GM12874 (cell line): ENCODE measurements around the gene SLC7A8.

ENCODE experiments used
- CTCF ChIP-seq: IDR thresholded peaks from 2 replicates; pipeline ENCODE4 v1.5.1; 2011; ENCODE audit warnings: low read depth, mild to moderate bottlenecking, control low read depth, low read length, moderate library complexity; ENCODE audit not compliant: insufficient read depth

Gene SLC7A8

DNA sequence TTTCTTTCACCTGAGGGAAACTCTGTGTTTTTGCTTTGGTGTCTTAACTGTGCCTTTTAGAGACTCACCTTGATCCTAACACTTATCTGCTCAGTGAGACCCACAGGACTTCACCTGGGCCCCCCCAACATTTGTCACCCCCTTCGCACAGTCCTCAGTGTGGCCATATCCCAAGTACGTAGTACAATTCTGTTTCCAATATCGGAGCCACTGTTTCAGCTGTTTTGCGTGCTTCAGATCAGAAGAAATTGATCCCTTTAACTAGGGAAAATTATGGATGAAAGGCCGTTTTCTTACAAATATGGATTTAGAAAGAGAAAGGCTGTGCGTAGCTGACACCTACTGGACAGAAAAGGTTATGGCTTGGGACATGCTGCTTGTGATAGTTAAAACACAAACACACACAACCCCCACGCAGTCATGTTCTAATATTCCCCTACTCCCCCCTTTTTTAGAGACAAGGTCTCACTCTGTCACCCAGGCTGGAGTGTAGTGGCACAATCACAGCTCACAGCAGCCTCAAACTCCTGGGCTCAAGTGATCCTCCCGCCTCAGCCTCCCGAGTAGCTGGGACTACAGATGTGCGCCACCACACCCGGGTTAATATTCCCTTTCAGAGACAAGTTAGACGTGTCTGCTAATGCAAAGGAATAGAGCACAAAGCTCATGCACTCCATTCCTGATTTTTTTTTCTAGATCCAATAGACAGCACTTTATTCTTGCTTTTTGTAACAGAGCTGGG, 3.6 kb upstream of the SLC7A8 start:
- peak; percentile 62; the same call in 1 of the 2 replicates for TF ChIP-seq CTCF

DNA sequence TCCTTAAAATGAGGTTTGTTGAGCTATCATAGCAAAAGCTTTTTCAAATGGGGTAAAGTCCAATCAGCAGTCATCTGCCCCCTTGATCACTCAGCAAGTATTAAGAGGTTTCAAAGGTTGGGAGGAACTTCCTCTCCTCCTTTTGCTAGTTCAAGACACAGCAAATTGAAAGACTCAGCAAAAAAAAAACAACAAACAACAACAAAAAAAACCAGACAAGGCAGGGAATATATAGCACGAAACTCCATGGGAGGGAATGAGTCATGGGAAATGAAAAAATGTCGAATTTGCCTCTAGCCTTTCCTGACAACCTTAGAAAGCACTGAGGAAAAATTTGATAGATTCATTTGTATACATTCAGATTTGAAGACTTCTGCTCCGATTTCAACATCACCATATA, 1.6 kb upstream of the SLC7A8 start:
- no peak for TF ChIP-seq CTCF

- no peak for TF ChIP-seq CTCF
Measured at GRCh38 chr14:23183158-23183470, 346 bp downstream of the SLC7A8 start.

DNA sequence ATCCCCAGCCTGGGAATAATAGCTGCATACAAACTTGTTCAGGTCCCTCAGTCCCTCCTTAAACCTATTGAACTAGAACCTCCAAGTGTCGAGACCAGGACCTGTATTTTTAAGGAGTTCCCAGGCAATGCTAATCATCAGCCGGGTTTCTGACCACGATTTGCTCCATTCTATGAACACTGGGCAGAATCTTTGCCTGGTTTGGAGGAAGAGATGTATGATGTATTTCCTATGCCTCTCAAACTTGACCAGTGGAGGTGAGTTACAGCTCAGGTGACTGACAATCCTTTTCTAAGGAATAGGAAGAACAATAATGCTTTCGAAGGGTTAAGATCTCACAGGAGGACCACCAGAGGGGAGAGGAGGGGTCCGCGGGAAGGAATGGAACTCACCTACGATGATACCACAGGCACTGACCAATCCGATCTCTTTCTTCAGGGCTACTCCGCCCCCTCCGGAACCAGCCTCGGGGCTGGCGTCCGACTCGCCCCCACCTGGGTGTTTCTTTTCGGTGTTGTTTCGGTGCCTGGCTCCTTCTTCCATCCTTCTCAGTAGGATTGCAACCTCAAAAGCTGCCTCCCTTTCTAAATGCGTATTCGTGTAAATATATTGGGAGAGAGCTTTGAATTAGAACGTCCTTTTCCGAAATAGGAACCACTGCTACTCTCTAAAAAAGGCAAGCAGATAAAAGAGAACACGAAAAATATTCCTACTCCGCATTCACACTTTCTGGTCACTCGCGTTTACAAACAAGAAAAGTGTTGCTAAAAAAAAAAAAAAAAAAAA, 895 bp downstream of the SLC7A8 start:
- TF ChIP-seq CTCF, result no peak

DNA sequence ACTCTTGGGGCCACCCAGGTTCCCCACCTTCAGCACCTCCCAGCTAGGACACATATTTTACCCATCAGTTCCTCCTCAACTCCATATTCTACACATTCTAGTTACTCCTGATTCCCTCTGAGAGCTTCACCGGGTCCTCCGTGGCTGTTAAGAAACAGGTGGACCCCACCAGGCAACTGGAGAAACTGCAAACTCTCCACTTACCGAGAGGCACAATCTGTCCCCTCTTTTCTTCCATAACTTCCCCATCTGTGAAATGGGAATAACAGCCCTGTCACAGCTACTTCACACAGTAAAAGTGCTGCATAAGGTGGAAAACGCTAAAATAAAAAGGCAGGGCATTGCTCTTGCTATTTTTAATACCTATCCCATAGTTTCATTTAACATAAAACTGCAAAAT, 1.5 kb downstream of the SLC7A8 start:
- no peak for TF ChIP-seq CTCF

- no peak for TF ChIP-seq CTCF
Measured at GRCh38 chr14:23181453-23181852, 2.0 kb downstream of the SLC7A8 start.

DNA sequence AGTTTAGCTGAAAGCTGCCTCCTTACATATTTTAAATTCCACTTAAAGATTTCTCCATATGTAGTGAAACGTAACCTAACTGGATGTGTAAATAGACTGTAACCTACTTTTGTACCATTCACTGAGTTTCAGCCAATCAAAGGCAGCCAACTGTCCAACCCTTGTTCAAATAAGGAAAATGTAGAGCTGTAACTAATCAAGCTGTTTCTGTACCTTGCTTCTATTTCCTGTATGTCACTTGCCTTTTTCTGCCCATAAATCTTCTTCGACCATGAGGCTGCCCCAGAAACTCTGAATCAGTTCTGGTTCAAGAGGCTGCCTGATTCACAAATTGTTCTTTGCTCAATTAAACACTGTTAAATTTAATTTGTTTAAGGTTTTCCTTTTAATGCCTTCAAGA, 6.3 kb downstream of the SLC7A8 start:
- no peak for TF ChIP-seq CTCF
